HepG2 (cell line): ENCODE results near the gene ATRIP. TPM values are rescaled to one million over a fixed set of nuclear protein-coding genes. Genes with fewer than 3 reads are reported as not detected.

Experiments
- BRD4 ChIP-seq: sonication (generic); formaldehyde crosslinking; IDR thresholded peaks from 2 replicates; pipeline ENCODE4 v1.4.0; 2020; ENCODE audit warnings: missing genetic modification reagents
- CENPT ChIP-seq: sonication (generic); formaldehyde crosslinking; IDR thresholded peaks from 2 replicates; pipeline ENCODE4 v1.8.0; 2022; ENCODE audit warnings: low read depth, mild to moderate bottlenecking, moderate library complexity, missing genetic modification reagents
- EHMT2 ChIP-seq: fragments of 200-600 bp; sonication (generic); IDR thresholded peaks from 2 replicates; pipeline ENCODE4 v1.7.0; 2017; ENCODE audit warnings: antibody characterized with exemption, low read depth, low read length, borderline replicate concordance
- FOXA3 ChIP-seq: IDR thresholded peaks from 2 replicates; pipeline ENCODE4 v1.6.1; 2016; ENCODE audit warnings: missing genetic modification reagents, missing compliant biosample characterization
- GTF2F1 ChIP-seq: fragments of 150-350 bp; IDR thresholded peaks from 2 replicates; pipeline ENCODE4 v1.6.1; 2014; ENCODE audit warnings: low read length
- HMGXB4 ChIP-seq, 2 experiments: sonication (generic) in 1 of 2; formaldehyde crosslinking in 1 of 2; IDR thresholded peaks; 2 replicates each; pipeline versions ENCODE4 v1.4.0 to v1.6.1; 2018 to 2020; ENCODE audit warnings: missing genetic modification reagents in 2 of 2, borderline replicate concordance in 1 of 2, low read depth in 1 of 2, mild to moderate bottlenecking in 1 of 2, missing biosample characterization in 1 of 2
- HNRNPUL1 ChIP-seq: fragments of 200-400 bp; formaldehyde crosslinking; IDR thresholded peaks from 2 replicates; pipeline ENCODE4 v1.6.1; 2017; ENCODE audit warnings: low read depth, mild to moderate bottlenecking, low read length, moderate library complexity
- JARID2 ChIP-seq: sonication (generic); formaldehyde crosslinking; IDR thresholded peaks from 2 replicates; pipeline ENCODE4 v1.8.1; 2023; ENCODE audit warnings: missing genetic modification reagents, inconsistent platforms; ENCODE audit not compliant: insufficient replicate concordance
- MAFK ChIP-seq, 2 experiments: IDR thresholded peaks in 1 of 2; conservative IDR thresholded peaks in 1 of 2; 2 replicates each; pipeline ENCODE4 v1.6.1; 2011; ENCODE audit warnings: improper control_type of control experiment in 2 of 2, low read length in 2 of 2
- MIXL1 ChIP-seq: IDR thresholded peaks from 2 replicates; pipeline ENCODE4 v1.6.1; 2016
- PAF1 ChIP-seq: IDR thresholded peaks from 2 replicates; pipeline ENCODE4 v1.6.1; 2016; ENCODE audit warnings: missing genetic modification reagents, missing compliant biosample characterization
- SETDB1 ChIP-seq: sonication (generic); formaldehyde crosslinking; IDR thresholded peaks from 2 replicates; pipeline ENCODE4 v1.5.1; 2020; ENCODE audit warnings: missing genetic modification reagents, mild to moderate bottlenecking, borderline replicate concordance
- TCF7 ChIP-seq: sonication (generic); IDR thresholded peaks from 2 replicates; pipeline ENCODE4 v1.6.1; 2016; ENCODE audit warnings: antibody characterized with exemption, low read depth
- ZNF10 ChIP-seq: sonication (generic); formaldehyde crosslinking; IDR thresholded peaks from 2 replicates; pipeline ENCODE4 v1.4.0; 2020; ENCODE audit warnings: mild to moderate bottlenecking, low read depth, missing genetic modification reagents, borderline replicate concordance
- ZNF230 ChIP-seq: sonication (generic); formaldehyde crosslinking; IDR thresholded peaks from 2 replicates; pipeline ENCODE4 v1.4.0; 2020; ENCODE audit warnings: mild to moderate bottlenecking, missing genetic modification reagents
- ZNF431 ChIP-seq: sonication (generic); formaldehyde crosslinking; IDR thresholded peaks from 2 replicates; pipeline ENCODE4 v1.9.0; 2022; ENCODE audit warnings: missing genetic modification reagents, low read depth, mild to moderate bottlenecking, borderline replicate concordance
- ZNF441 ChIP-seq: sonication (generic); formaldehyde crosslinking; IDR thresholded peaks from 2 replicates; pipeline ENCODE4 v1.7.0; 2021; ENCODE audit warnings: missing genetic modification reagents, borderline replicate concordance
- ZNF724P ChIP-seq: sonication (generic); formaldehyde crosslinking; IDR thresholded peaks from 2 replicates; pipeline ENCODE4 v1.8.0; 2022; ENCODE audit warnings: missing genetic modification reagents, borderline replicate concordance
- polyA plus RNA-seq, 8 experiments: library from polyadenylated mRNA; depleted of rRNA in 3 of 8; stranded (reverse) in 7 of 8; unstranded in 1 of 8; fragments of >200 nt; fragmentation: Illumina TruSeq in 4 of 8; extraction: Trizol in 4 of 8; gene quantifications; 2 replicates each; pipeline versions ENCODE4 v1.2.1 to v1.2.3, GENCODE V29; 2011 to 2016; ENCODE audit warnings: low read depth in 4 of 8, missing spikeins in 1 of 8, mixed read lengths in 1 of 8; ENCODE audit not compliant: insufficient read depth in 1 of 8
- total RNA-seq, 5 experiments: library from RNA; depleted of rRNA; stranded (reverse); fragments of >200 nt; fragmentation: Illumina TruSeq; extraction: Trizol; gene quantifications; 2 replicates each; pipeline ENCODE4 v1.2.3, GENCODE V29; 2016; ENCODE audit warnings: low read depth in 1 of 5
- TF ChIP-seq, protein P1 (sequence below): sonication (generic); formaldehyde crosslinking; IDR thresholded peaks from 2 replicates; pipeline ENCODE4 v1.4.0; 2020; ENCODE audit warnings: missing genetic modification reagents
- TF ChIP-seq, protein P2 (sequence below): sonication (generic); formaldehyde crosslinking; IDR thresholded peaks from 2 replicates; pipeline ENCODE4 v1.5.1; 2020; ENCODE audit warnings: missing genetic modification reagents, mild to moderate bottlenecking, borderline replicate concordance

Gene ATRIP
- total and polyA plus RNA-seq, 2 of the 13 experiments (the other 11 are each of a cell fraction or from before 2014, with no cell fraction given), result 5.1 to 12.5 TPM

DNA sequence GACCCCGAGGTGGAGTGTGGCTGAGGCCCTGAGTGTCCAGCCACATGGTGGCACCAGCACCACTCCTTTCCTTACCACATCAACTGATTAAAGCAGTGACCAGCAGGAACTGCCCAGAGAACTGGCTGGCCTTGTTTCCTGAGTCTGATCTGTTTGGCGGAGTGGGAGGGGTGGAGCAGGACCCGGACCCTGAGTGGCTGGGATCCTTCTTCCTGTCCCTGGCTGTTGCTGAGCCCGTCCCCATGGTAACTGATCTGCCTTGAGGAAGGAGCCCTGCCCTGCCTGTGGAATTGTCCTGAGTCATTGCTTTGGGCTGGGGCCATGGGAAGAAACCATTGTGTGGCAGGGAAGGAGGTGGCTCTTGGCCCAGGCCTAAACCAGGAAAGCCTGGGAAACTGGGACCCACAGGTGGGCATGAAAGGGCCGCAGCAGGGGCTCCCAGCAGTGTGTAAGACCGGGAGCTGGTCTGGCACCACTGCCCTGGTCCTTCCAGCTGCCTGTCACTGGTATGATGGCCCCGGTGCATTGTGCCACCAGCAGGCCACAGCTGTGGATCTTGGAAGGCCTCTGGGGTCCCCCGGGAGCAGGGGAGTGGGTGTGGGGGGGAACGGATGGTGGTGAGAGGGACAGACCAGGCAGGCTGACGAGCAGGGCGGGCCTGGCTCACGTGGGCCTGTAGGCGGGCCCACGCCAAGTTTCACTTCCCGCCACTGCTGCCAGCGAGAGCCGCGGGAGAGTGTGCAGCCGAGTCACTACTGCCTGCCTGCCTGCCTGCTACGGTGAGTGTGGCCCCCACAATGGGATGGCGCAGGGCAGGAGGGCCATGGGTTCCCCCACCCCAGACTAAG lies 19.2 kb downstream of the ATRIP start (continued):
- TF ChIP-seq, protein P1, sequence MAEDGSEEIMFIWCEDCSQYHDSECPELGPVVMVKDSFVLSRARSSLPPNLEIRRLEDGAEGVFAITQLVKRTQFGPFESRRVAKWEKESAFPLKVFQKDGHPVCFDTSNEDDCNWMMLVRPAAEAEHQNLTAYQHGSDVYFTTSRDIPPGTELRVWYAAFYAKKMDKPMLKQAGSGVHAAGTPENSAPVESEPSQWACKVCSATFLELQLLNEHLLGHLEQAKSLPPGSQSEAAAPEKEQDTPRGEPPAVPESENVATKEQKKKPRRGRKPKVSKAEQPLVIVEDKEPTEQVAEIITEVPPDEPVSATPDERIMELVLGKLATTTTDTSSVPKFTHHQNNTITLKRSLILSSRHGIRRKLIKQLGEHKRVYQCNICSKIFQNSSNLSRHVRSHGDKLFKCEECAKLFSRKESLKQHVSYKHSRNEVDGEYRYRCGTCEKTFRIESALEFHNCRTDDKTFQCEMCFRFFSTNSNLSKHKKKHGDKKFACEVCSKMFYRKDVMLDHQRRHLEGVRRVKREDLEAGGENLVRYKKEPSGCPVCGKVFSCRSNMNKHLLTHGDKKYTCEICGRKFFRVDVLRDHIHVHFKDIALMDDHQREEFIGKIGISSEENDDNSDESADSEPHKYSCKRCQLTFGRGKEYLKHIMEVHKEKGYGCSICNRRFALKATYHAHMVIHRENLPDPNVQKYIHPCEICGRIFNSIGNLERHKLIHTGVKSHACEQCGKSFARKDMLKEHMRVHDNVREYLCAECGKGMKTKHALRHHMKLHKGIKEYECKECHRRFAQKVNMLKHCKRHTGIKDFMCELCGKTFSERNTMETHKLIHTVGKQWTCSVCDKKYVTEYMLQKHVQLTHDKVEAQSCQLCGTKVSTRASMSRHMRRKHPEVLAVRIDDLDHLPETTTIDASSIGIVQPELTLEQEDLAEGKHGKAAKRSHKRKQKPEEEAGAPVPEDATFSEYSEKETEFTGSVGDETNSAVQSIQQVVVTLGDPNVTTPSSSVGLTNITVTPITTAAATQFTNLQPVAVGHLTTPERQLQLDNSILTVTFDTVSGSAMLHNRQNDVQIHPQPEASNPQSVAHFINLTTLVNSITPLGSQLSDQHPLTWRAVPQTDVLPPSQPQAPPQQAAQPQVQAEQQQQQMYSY (CRISPR knock-in tag), result no peak
- TF ChIP-seq JARID2 (CRISPR knock-in tag), result no peak
- TF ChIP-seq CENPT (CRISPR knock-in tag), result no peak
- peak; percentile 52 to 78 for TF ChIP-seq MAFK (conservative IDR thresholded peaks at IDR 0.05 in 1 of 2, IDR thresholded peaks at IDR 0.05 in 1 of 2; ENCODE audit: low read length in 2 of 2)
- TF ChIP-seq SETDB1 (CRISPR knock-in tag), result no peak
- TF ChIP-seq PAF1, result no peak
- no peak for TF ChIP-seq EHMT2
- TF ChIP-seq ZNF441, result 0 out of 2 replicates have a peak, but pooled peaks have one; percentile 40
- TF ChIP-seq BRD4, result no peak
- TF ChIP-seq ZNF230 (CRISPR knock-in tag), result 0 out of 2 replicates have a peak, but pooled peaks have one; percentile 17
- peak; percentile 83; the same call in 1 of the 2 replicates for TF ChIP-seq MIXL1 (CRISPR knock-in tag)
- no peak for TF ChIP-seq ZNF431 (CRISPR knock-in tag)
- TF ChIP-seq HMGXB4 (CRISPR knock-in tag; IDR thresholded peaks at IDR 0.05; ENCODE audit: borderline replicate concordance in 1 of 2, low read depth in 1 of 2), result peak; percentile 75; a peak in 3 of 4 replicates
- TF ChIP-seq ZNF10 (CRISPR knock-in tag), result no peak
- TF ChIP-seq, protein P2, sequence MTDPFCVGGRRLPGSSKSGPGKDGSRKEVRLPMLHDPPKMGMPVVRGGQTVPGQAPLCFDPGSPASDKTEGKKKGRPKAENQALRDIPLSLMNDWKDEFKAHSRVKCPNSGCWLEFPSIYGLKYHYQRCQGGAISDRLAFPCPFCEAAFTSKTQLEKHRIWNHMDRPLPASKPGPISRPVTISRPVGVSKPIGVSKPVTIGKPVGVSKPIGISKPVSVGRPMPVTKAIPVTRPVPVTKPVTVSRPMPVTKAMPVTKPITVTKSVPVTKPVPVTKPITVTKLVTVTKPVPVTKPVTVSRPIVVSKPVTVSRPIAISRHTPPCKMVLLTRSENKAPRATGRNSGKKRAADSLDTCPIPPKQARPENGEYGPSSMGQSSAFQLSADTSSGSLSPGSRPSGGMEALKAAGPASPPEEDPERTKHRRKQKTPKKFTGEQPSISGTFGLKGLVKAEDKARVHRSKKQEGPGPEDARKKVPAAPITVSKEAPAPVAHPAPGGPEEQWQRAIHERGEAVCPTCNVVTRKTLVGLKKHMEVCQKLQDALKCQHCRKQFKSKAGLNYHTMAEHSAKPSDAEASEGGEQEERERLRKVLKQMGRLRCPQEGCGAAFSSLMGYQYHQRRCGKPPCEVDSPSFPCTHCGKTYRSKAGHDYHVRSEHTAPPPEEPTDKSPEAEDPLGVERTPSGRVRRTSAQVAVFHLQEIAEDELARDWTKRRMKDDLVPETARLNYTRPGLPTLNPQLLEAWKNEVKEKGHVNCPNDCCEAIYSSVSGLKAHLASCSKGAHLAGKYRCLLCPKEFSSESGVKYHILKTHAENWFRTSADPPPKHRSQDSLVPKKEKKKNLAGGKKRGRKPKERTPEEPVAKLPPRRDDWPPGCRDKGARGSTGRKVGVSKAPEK (CRISPR knock-in tag), result no peak
- TF ChIP-seq HNRNPUL1, result no peak
- TF ChIP-seq ZNF724P (CRISPR knock-in tag), result no peak; the same call in 1 of the 2 replicates
- no peak for TF ChIP-seq GTF2F1
- TF ChIP-seq FOXA3 (CRISPR knock-in tag), result peak; percentile 56
- TF ChIP-seq TCF7, result no peak
